HUDEP-2 (cell line): ENCODE results near the gene MYL11.
"Not testable (repeated sequence)": the region's sequence is repeated elsewhere in the genome, so short reads cannot be mapped to it uniquely, and the experiment has no call there.

ENCODE experiments used
- DNase-seq, 76 experiments: peaks; one replicate each; lab custom pipeline; 2025; ENCODE audit not compliant: unreplicated experiment in 76 of 76; lab: John Stamatoyannopoulos, UW

MYL11 gene

GRCh38 chr16:30394592-30395154 is 20.1 kb downstream of the MYL11 start:
- DNase-seq: peak in 6 of 76 experiments; percentile 11 to 28 (median 16)

- DNase-seq: peak in 63 of 76 experiments; percentile 17 to 72 (median 49)
Measured at GRCh38 chr16:30395155-30395991, 20.8 kb downstream of the MYL11 start, which contains the start of gene ZNF48. Gene ZNF48 (plus strand): TSS chr16:30395420. CDS start chr16:30395795, 375 bp downstream.

- peak in 2 of 76 experiments; percentile 19 for DNase-seq
Measured at GRCh38 chr16:30395992-30396585, 21.5 kb downstream of the MYL11 start.

GRCh38 chr16:30396627-30397026 is 22.0 kb downstream of the MYL11 start:
- DNase-seq: not testable (repeated sequence)

- DNase-seq: no peak
Measured at GRCh38 chr16:30397056-30397455, 22.5 kb downstream of the MYL11 start.

GRCh38 chr16:30397776-30398660 is 23.4 kb downstream of the MYL11 start:
- no peak for DNase-seq

GRCh38 chr16:30398661-30399434 is 24.2 kb downstream of the MYL11 start:
- DNase-seq: no peak

GRCh38 chr16:30399435-30400186 is 25.0 kb downstream of the MYL11 start:
- DNase-seq: no peak

GRCh38 chr16:30401768-30402425 is 27.3 kb downstream of the MYL11 start:
- no peak for DNase-seq

GRCh38 chr16:30406795-30407101 is 32.1 kb downstream of the MYL11 start:
- no peak for DNase-seq

GRCh38 chr16:30407102-30407803 is 32.7 kb downstream of the MYL11 start, which contains the start of gene ZNF771:
Gene ZNF771 (plus strand): TSS chr16:30407606. CDS start chr16:30408054, 448 bp downstream.
- peak in 70 of 76 experiments; percentile 55 to 99 (median 88) for DNase-seq

GRCh38 chr16:30407804-30408534 is 33.4 kb downstream of the MYL11 start:
- peak in 1 of 76 experiments; percentile 29 for DNase-seq

GRCh38 chr16:30409125-30410060 is 34.8 kb downstream of the MYL11 start:
- DNase-seq: peak in 68 of 76 experiments; percentile 40 to 93 (median 80)

- no peak for DNase-seq
Measured at GRCh38 chr16:30413112-30413806, 38.7 kb downstream of the MYL11 start.

- DNase-seq: no peak
Measured at GRCh38 chr16:30414159-30414558, 39.6 kb downstream of the MYL11 start.
